ENCODE data around the gene PRR14.
"Not testable (repeated sequence)": the region's sequence is repeated elsewhere in the genome, so short reads cannot be mapped to it uniquely, and the experiment has no call there.

The PRR14 gene

GRCh38 chr16:30696646-30697045 is 45.9 kb downstream of the PRR14 start:
- not testable (repeated sequence) for DNase-seq

- DNase-seq: peak; percentile 97
Measured at GRCh38 chr16:30697264-30698138, 46.7 kb downstream of the PRR14 start.

GRCh38 chr16:30698139-30698815 is 47.5 kb downstream of the PRR14 start:
- peak; percentile 89 for DNase-seq

GRCh38 chr16:30698816-30699614 is 48.3 kb downstream of the PRR14 start, which contains the start of gene SRCAP:
Gene SRCAP, plus strand, starts transcription at chr16:30699171. Its CDS starts 1,654 bp downstream, at chr16:30700825.
- DNase-seq: peak; percentile 82

- no peak for DNase-seq
Measured at GRCh38 chr16:30699615-30700099, 48.9 kb downstream of the PRR14 start.

- DNase-seq: no peak
Measured at GRCh38 chr16:30700491-30700890, 49.7 kb downstream of the PRR14 start.

GRCh38 chr16:30700971-30701370 is 50.2 kb downstream of the PRR14 start:
- DNase-seq: no peak

GRCh38 chr16:30703071-30703470 is 52.3 kb downstream of the PRR14 start:
- DNase-seq: not testable (repeated sequence)

GRCh38 chr16:30703971-30704370 is 53.2 kb downstream of the PRR14 start:
- DNase-seq: no peak
